Measurements from ENCODE around the gene TAS2R14.

GRCh38 chr12:10928746-10929286 lies 10.2 kb downstream of the TAS2R14 start, which contains the start of gene PRH2:
- TF ChIP-seq ZNF140 (tag by site-specific recombination; IDR thresholded peaks at IDR 0.05), result no peak
- no peak for TF ChIP-seq ZNF426 (tag by site-specific recombination; IDR thresholded peaks at IDR 0.05)
- no peak for TF ChIP-seq ZNF350 (tag by site-specific recombination; IDR thresholded peaks at IDR 0.05)
- TF ChIP-seq ZNF274 (IDR thresholded peaks at IDR 0.05; ENCODE audit: low read length), result no peak
- no peak for TF ChIP-seq ZNF274 (tag by site-specific recombination; IDR thresholded peaks at IDR 0.05; ENCODE audit: borderline replicate concordance)
- no peak for TF ChIP-seq ZNF560 (tag by site-specific recombination; IDR thresholded peaks at IDR 0.05; ENCODE audit: borderline replicate concordance)
- no peak for TF ChIP-seq CTCF (tag by site-specific recombination; IDR thresholded peaks at IDR 0.05)
